Stimulated activated naive CD8-positive, alpha-beta T cell treated with anti-CD3 and anti-CD28 coated beads, Interleukin-15, amount 100 ng/mL, for 72 hours (primary cell): ENCODE data around the gene PTS.
"Not testable (repeated sequence)": the region's sequence is repeated elsewhere in the genome, so short reads cannot be mapped to it uniquely, and the experiment has no call there.

Experiments
- ATAC-seq: fragments of 150-1000 bp; cut with Tn5 transposase; 2 replicates; pipeline ENCODE4 v1.10.0; 2021; ENCODE audit warnings: mild to moderate bottlenecking, moderate library complexity
- DNase-seq, 2 donors: peaks; one replicate each; pipeline ENCODE4 v3.0.0; 2021 to 2022
- H3K27ac Mint-ChIP-seq, 2 donors: one replicate each; pipeline ENCODE4 v1.8.0; 2022; ENCODE audit warnings: mild to moderate bottlenecking in 2 of 2, mixed read lengths in 2 of 2, moderate library complexity in 2 of 2
- H3K27me3 Mint-ChIP-seq: one replicate; pipeline ENCODE4 v1.8.0; 2022; ENCODE audit warnings: mixed read lengths
- H3K4me1 Mint-ChIP-seq: one replicate; pipeline ENCODE4 v1.8.0; 2022; ENCODE audit warnings: mild to moderate bottlenecking, mixed read lengths
- H3K4me3 Mint-ChIP-seq, 2 donors: one replicate each; pipeline ENCODE4 v1.8.0; 2022; ENCODE audit warnings: mild to moderate bottlenecking in 2 of 2, mixed read lengths in 2 of 2, moderate library complexity in 1 of 2
- H3K9me3 Mint-ChIP-seq, 2 donors: one replicate each; pipeline ENCODE4 v1.8.0; 2022; ENCODE audit warnings: mixed read lengths in 2 of 2

PTS gene

GRCh38 chr11:112226062-112226830 is at the start of gene PTS:
Gene PTS, plus strand, starts transcription at chr11:112226428. Its CDS starts 16 bp downstream, at chr11:112226444.
- ATAC-seq: peak; percentile 96
- H3K27me3 Mint-ChIP-seq: no peaks in the 10 kb centered on the region
- H3K9me3 Mint-ChIP-seq: no peaks in the 10 kb centered on the region
- DNase-seq: peak; percentile 78 to 85
- H3K4me3 Mint-ChIP-seq: peak within 1 kb of the TSS; percentile 79 to 90
- H3K27ac Mint-ChIP-seq: peak within 1 kb of the TSS; percentile 94 to 96
- peaks cover 19% of the 10 kb centered on the region for H3K4me1 Mint-ChIP-seq

- no peak for DNase-seq
- Mint-ChIP-seq H3K4me3 (no peak overlapping the region), H3K4me1 (peaks cover 10% of the 10 kb centered on the region)
Observed at GRCh38 chr11:112177589-112177988, 48.6 kb upstream of the PTS start.

GRCh38 chr11:112178428-112178827 is 47.8 kb upstream of the PTS start:
- DNase-seq (no peak), ATAC-seq (no peak)
- Mint-ChIP-seq H3K4me3 (no peak overlapping the region), H3K27ac (no peak overlapping the region), H3K9me3 (no peaks in the 10 kb centered on the region), H3K27me3 (peaks cover 33% of the 10 kb centered on the region), H3K4me1 (peaks cover 10% of the 10 kb centered on the region)

More at GRCh38 chr11:112177589-112177988, 48.6 kb upstream of the PTS start:
- Mint-ChIP-seq H3K9me3 (no peaks in the 10 kb centered on the region), H3K27me3 (peaks cover 33% of the 10 kb centered on the region), H3K27ac (no peak overlapping the region)
- ATAC-seq: no peak

GRCh38 chr11:112178936-112179335 is 47.3 kb upstream of the PTS start:
- DNase-seq: no peak
- ATAC-seq: no peak
- H3K27ac Mint-ChIP-seq: no peak overlapping the region
- H3K4me1 Mint-ChIP-seq: peaks cover 10% of the 10 kb centered on the region
- H3K27me3 Mint-ChIP-seq: peaks cover 33% of the 10 kb centered on the region
- no peak overlapping the region for H3K4me3 Mint-ChIP-seq
- H3K9me3 Mint-ChIP-seq: no peaks in the 10 kb centered on the region

GRCh38 chr11:112179601-112180000 is 46.6 kb upstream of the PTS start:
- no peak for ATAC-seq
- DNase-seq: no peak
- no peak overlapping the region for H3K4me3 Mint-ChIP-seq
- no peak overlapping the region for H3K27ac Mint-ChIP-seq
- H3K27me3 Mint-ChIP-seq: peaks cover 29% of the 10 kb centered on the region
- no peaks in the 10 kb centered on the region for H3K9me3 Mint-ChIP-seq
- peaks cover 9% of the 10 kb centered on the region for H3K4me1 Mint-ChIP-seq

GRCh38 chr11:112182867-112183266 is 43.4 kb upstream of the PTS start:
- ATAC-seq (no peak), DNase-seq (no peak)
- H3K27ac Mint-ChIP-seq: no peak overlapping the region
- H3K4me3 Mint-ChIP-seq: no peak overlapping the region
- no peaks in the 10 kb centered on the region for H3K4me1 Mint-ChIP-seq
- H3K27me3 Mint-ChIP-seq: peaks cover 23% of the 10 kb centered on the region
- H3K9me3 Mint-ChIP-seq: no peaks in the 10 kb centered on the region

- no peak for ATAC-seq
- Mint-ChIP-seq H3K4me3 (no peak overlapping the region), H3K27ac (no peak overlapping the region)
Observed at GRCh38 chr11:112185883-112186282, 40.3 kb upstream of the PTS start.

GRCh38 chr11:112186304-112186703 is 39.9 kb upstream of the PTS start:
- H3K4me1 Mint-ChIP-seq: peaks cover 8% of the 10 kb centered on the region
- H3K27me3 Mint-ChIP-seq: peaks cover 8% of the 10 kb centered on the region
- ATAC-seq (no peak), DNase-seq (no peak)
- no peaks in the 10 kb centered on the region for H3K9me3 Mint-ChIP-seq
- H3K4me3 Mint-ChIP-seq: no peak overlapping the region
- H3K27ac Mint-ChIP-seq: no peak overlapping the region

More at GRCh38 chr11:112185883-112186282, 40.3 kb upstream of the PTS start:
- DNase-seq: no peak
- Mint-ChIP-seq H3K4me1 (peaks cover 8% of the 10 kb centered on the region), H3K27me3 (peaks cover 9% of the 10 kb centered on the region), H3K9me3 (no peaks in the 10 kb centered on the region)

- ATAC-seq, H3K4me3 Mint-ChIP-seq, H3K27me3 Mint-ChIP-seq: not testable (repeated sequence)
Observed at GRCh38 chr11:112195113-112195512, 31.1 kb upstream of the PTS start.

GRCh38 chr11:112195951-112196351 is 30.3 kb upstream of the PTS start:
- Mint-ChIP-seq H3K4me3 (no peak overlapping the region), H3K9me3 (no peaks in the 10 kb centered on the region), H3K4me1 (peaks cover 5% of the 10 kb centered on the region), H3K27ac (no peak overlapping the region), H3K27me3 (no peaks in the 10 kb centered on the region)
- ATAC-seq: no peak
- no peak for DNase-seq

More at GRCh38 chr11:112195113-112195512, 31.1 kb upstream of the PTS start:
- not testable (repeated sequence) for DNase-seq, H3K9me3 Mint-ChIP-seq, H3K4me1 Mint-ChIP-seq, H3K27ac Mint-ChIP-seq

- Mint-ChIP-seq H3K27me3 (no peaks in the 10 kb centered on the region), H3K27ac (no peak overlapping the region), H3K4me3 (no peak overlapping the region), H3K9me3 (no peaks in the 10 kb centered on the region), H3K4me1 (peaks cover 5% of the 10 kb centered on the region)
- ATAC-seq (no peak), DNase-seq (no peak)
Observed at GRCh38 chr11:112196519-112197087, 29.6 kb upstream of the PTS start.

- not testable (repeated sequence) for H3K4me3 Mint-ChIP-seq, DNase-seq, H3K9me3 Mint-ChIP-seq, H3K27ac Mint-ChIP-seq, H3K4me1 Mint-ChIP-seq, H3K27me3 Mint-ChIP-seq, ATAC-seq
Observed at GRCh38 chr11:112199101-112199500, 27.1 kb upstream of the PTS start.

- no peaks in the 10 kb centered on the region for H3K4me1 Mint-ChIP-seq
- ATAC-seq (no peak), DNase-seq (no peak)
- H3K9me3 Mint-ChIP-seq: no peaks in the 10 kb centered on the region
- H3K27ac Mint-ChIP-seq: no peak overlapping the region
- H3K4me3 Mint-ChIP-seq: no peak overlapping the region
- H3K27me3 Mint-ChIP-seq: no peaks in the 10 kb centered on the region
Observed at GRCh38 chr11:112200252-112200651, 26.0 kb upstream of the PTS start.

- peaks cover 10% of the 10 kb centered on the region for H3K27me3 Mint-ChIP-seq
- H3K4me3 Mint-ChIP-seq: no peak overlapping the region
- ATAC-seq (no peak), DNase-seq (no peak)
- peaks cover 3% of the 10 kb centered on the region for H3K4me1 Mint-ChIP-seq
- H3K9me3 Mint-ChIP-seq: no peaks in the 10 kb centered on the region
- H3K27ac Mint-ChIP-seq: no peak overlapping the region
Observed at GRCh38 chr11:112206071-112206470, 20.2 kb upstream of the PTS start.

GRCh38 chr11:112210890-112211289 is 15.3 kb upstream of the PTS start:
- ATAC-seq: no peak
- Mint-ChIP-seq H3K27ac (no peak overlapping the region), H3K27me3 (peaks cover 10% of the 10 kb centered on the region), H3K4me3 (no peak overlapping the region), H3K4me1 (peaks cover 19% of the 10 kb centered on the region), H3K9me3 (no peaks in the 10 kb centered on the region)
- no peak for DNase-seq

- H3K4me1 Mint-ChIP-seq: peaks cover 19% of the 10 kb centered on the region
- peaks cover 10% of the 10 kb centered on the region for H3K27me3 Mint-ChIP-seq
- ATAC-seq: peak; percentile 72
- H3K4me3 Mint-ChIP-seq: peak overlapping the region; percentile 8 to 46
- no peaks in the 10 kb centered on the region for H3K9me3 Mint-ChIP-seq
- peak in 1 of 2 donors; percentile 21 for DNase-seq
- no peak overlapping the region for H3K27ac Mint-ChIP-seq
Observed at GRCh38 chr11:112211536-112211935, 14.7 kb upstream of the PTS start.
